Endothelial cell of umbilical vein (primary cell): ENCODE data around the gene MYO1F. TPM values are rescaled to one million over a fixed set of nuclear protein-coding genes. Genes with fewer than 3 reads are reported as not detected.

Experiments
- Bru-seq: library from RNA; stranded (reverse); fragments of 400-500 nt; gene quantifications from one replicate; lab custom pipeline; 2021; lab: Mats Ljungman, UMichigan
- BruChase-seq, 2 experiments: library from RNA; stranded (reverse); fragments of 400-500 nt; gene quantifications; one replicate each; lab custom pipeline; 2021; lab: Mats Ljungman, UMichigan
- BruUV-seq: library from RNA; stranded (reverse); fragments of 400-500 nt; replicated peaks from 2 replicates; lab custom pipeline; 2021; lab: Mats Ljungman, UMichigan
- CTCF ChIA-PET: fragments of 300-600, 350-600 bp; sonication (Branson Sonifier 250); formaldehyde crosslinking; loops from one replicate; lab custom pipeline; 2021; ENCODE audit warnings: antibody characterized with exemption, inconsistent platforms; lab: Charles Lee
- POLR2A ChIA-PET: fragments of 300-600, 350-600 bp; sonication (Branson Sonifier 250); formaldehyde crosslinking; loops from one replicate; lab custom pipeline; 2021; ENCODE audit warnings: antibody characterized with exemption, inconsistent platforms; lab: Charles Lee
- DNase-seq: peaks from one replicate; pipeline ENCODE4 v3.0.0-alpha.2; 2011; ENCODE audit warnings: low read depth, low spot score
- FAIRE-seq: peaks from 2 replicates; lab custom pipeline; 2011; peaks lifted over from hg19 to GRCh38; lab: Jason Lieb, UNC
- H2AFZ ChIP-seq: 2 replicates; pipeline ENCODE4 v1.6.0; 2012; ENCODE audit warnings: low read depth, low read length, control low read depth, inconsistent platforms
- H3K27ac ChIP-seq: 2 replicates; pipeline ENCODE4 v1.5.1; 2011; ENCODE audit warnings: low read depth, mild to moderate bottlenecking, control low read depth, low read length, moderate library complexity; ENCODE audit not compliant: insufficient read depth
- H3K27me3 ChIP-seq, 2 experiments: 2 replicates each; pipeline versions ENCODE4 v1.6.0 to v1.6.1; 2011; ENCODE audit warnings: low read length in 2 of 2, mixed read lengths in 1 of 2; ENCODE audit not compliant: control insufficient read depth in 2 of 2, insufficient read depth in 2 of 2
- H3K36me3 ChIP-seq, 2 experiments: 2 replicates in 1 of 2; 3 replicates in 1 of 2; pipeline ENCODE4 v1.5.1; 2011; ENCODE audit warnings: low read length in 2 of 2, mild to moderate bottlenecking in 1 of 2, moderate library complexity in 1 of 2; ENCODE audit not compliant: control insufficient read depth in 2 of 2, insufficient read depth in 2 of 2; ENCODE audit errors: extremely low read depth in 1 of 2
- H3K4me1 ChIP-seq: 3 replicates; pipeline ENCODE4 v1.5.1; 2011; ENCODE audit warnings: mild to moderate bottlenecking, low read length; ENCODE audit not compliant: control insufficient read depth, insufficient read depth; ENCODE audit errors: extremely low read depth
- H3K4me2 ChIP-seq: 2 replicates; pipeline ENCODE4 v1.6.1; 2011; ENCODE audit warnings: low read length, control low read depth, mixed read lengths; ENCODE audit not compliant: insufficient read depth
- H3K4me3 ChIP-seq, 3 experiments: fragments of 200-600 bp in 1 of 3; sonication (generic), shearing (Covaris generic) in 1 of 3; replicated peaks in 1 of 3; 2 replicates each; pipeline ENCODE4 v1.5.1; 2011 to 2016; ENCODE audit warnings: control low read depth in 3 of 3, low read length in 3 of 3, mild to moderate bottlenecking in 2 of 3, inconsistent platforms in 1 of 3, low read depth in 1 of 3, moderate library complexity in 1 of 3; ENCODE audit not compliant: insufficient read depth in 1 of 3
- H3K79me2 ChIP-seq: 2 replicates; pipeline ENCODE4 v1.6.0; 2012; ENCODE audit warnings: low read length, inconsistent platforms; ENCODE audit not compliant: control insufficient read depth, insufficient read depth
- H3K9ac ChIP-seq: replicated peaks from 2 replicates; pipeline ENCODE3; 2011; ENCODE audit warnings: low read length, control low read depth; ENCODE audit not compliant: insufficient read depth; ENCODE audit errors: extremely low read depth
- H3K9me1 ChIP-seq: replicated peaks from 3 replicates; pipeline ENCODE4 v1.6.0; 2011; ENCODE audit warnings: mild to moderate bottlenecking, low read length; ENCODE audit not compliant: control insufficient read depth, insufficient read depth; ENCODE audit errors: extremely low read depth
- H3K9me3 ChIP-seq: replicated peaks from 2 replicates; pipeline ENCODE4 v1.5.1; 2012; ENCODE audit warnings: low read length, inconsistent platforms; ENCODE audit not compliant: control insufficient read depth, insufficient read depth
- H4K20me1 ChIP-seq: replicated peaks from 2 replicates; pipeline ENCODE3; 2011; ENCODE audit warnings: mild to moderate bottlenecking, low read length; ENCODE audit not compliant: control insufficient read depth, insufficient read depth; ENCODE audit errors: extremely low read depth
- EZH2 ChIP-seq: IDR thresholded peaks from 2 replicates; pipeline ENCODE4 v1.6.1; 2012; ENCODE audit warnings: borderline replicate concordance, low read depth, mild to moderate bottlenecking, moderate library complexity, low read length, inconsistent platforms; ENCODE audit not compliant: severe bottlenecking
- FOS ChIP-seq: IDR thresholded peaks from 2 replicates; pipeline ENCODE4 v1.6.1; 2011; ENCODE audit warnings: mild to moderate bottlenecking, low read length, moderate library complexity, borderline replicate concordance; ENCODE audit not compliant: insufficient read depth
- GATA2 ChIP-seq: IDR thresholded peaks from 2 replicates; pipeline ENCODE4 v1.7.0; 2011; ENCODE audit warnings: low read depth, mild to moderate bottlenecking, moderate library complexity, mixed read lengths, low read length; ENCODE audit not compliant: insufficient read length, insufficient read depth
- JUN ChIP-seq: IDR thresholded peaks from 2 replicates; pipeline ENCODE4 v1.6.1; 2011; ENCODE audit warnings: borderline replicate concordance, low read depth; ENCODE audit not compliant: insufficient read length, insufficient read depth
- MYC ChIP-seq: IDR thresholded peaks from one replicate; pipeline ENCODE4 v1.6.1; 2011; ENCODE audit warnings: mild to moderate bottlenecking, low read depth, low read length
- POLR2A ChIP-seq: IDR thresholded peaks from 2 replicates; pipeline ENCODE4 v1.6.1; 2012; ENCODE audit warnings: low read depth, mild to moderate bottlenecking, control low read depth, low read length
- POLR2AphosphoS5 ChIP-seq: IDR thresholded peaks from 2 replicates; pipeline ENCODE4 v1.6.1; 2012; ENCODE audit warnings: low read depth, mild to moderate bottlenecking, control low read depth, low read length, moderate library complexity; ENCODE audit not compliant: insufficient read depth
- dilution Hi-C: fragments of 300-500 bp; cut with MboI; formaldehyde crosslinking; loops from one replicate; pipeline ENCODE4 v1.15.0; 2019; ENCODE audit warnings: low sequenced_read_pairs; ENCODE audit not compliant: extremely low pct_ligation_motif_present
- intact Hi-C: fragments of 100-400 bp; cut with micrococcal nuclease; formaldehyde crosslinking; loops from one replicate; pipeline ENCODE4 v1.10.0; 2022
- long read RNA-seq: library from polyadenylated mRNA; stranded (forward); transcript quantifications from one replicate; pipeline ENCODE4 v2.0.0, GENCODE V29; 2021
- polyA minus RNA-seq, 3 experiments: library from RNA; depleted of rRNA, polyadenylated mRNA; stranded (reverse); fragments of >200 nt; gene quantifications; 1 replicate in 1 of 3; 2 replicates in 2 of 3; pipeline ENCODE4 v1.2.3, GENCODE V29; 2011
- polyA plus RNA-seq, 4 experiments: library from polyadenylated mRNA; depleted of rRNA in 3 of 4; stranded (reverse) in 3 of 4; unstranded in 1 of 4; fragments of >200 nt; gene quantifications; 2 replicates each; pipeline versions ENCODE4 v1.2.1 to v1.2.3, GENCODE V29; 2011 to 2012; ENCODE audit warnings: missing spikeins in 1 of 4
- total RNA-seq: library from RNA; stranded (reverse); gene quantifications from 2 replicates; pipeline ENCODE4 v1.2.3, GENCODE V29; 2021

MYO1F gene
- total RNA-seq (0.07 and 0.22 TPM in 2 replicates), polyA plus RNA-seq (0.25 and 0.39 TPM in 2 replicates), polyA minus RNA-seq (0.15 and 0.53 TPM in 2 replicates), Bru-seq, nascent RNA (percentile 8 among the genes with signal in this experiment), BruChase-seq, experiment 1, labeled RNA remaining after a 6-hour chase (percentile 7 among the genes with signal in this experiment), BruChase-seq, experiment 2, labeled RNA remaining after a 2-hour chase (percentile 8 among the genes with signal in this experiment)
- 0.13 and 0.24 TPM in 2 replicates for polyA plus RNA-seq (2011; cell fraction: cytosol; rRNA removed)
- 0.06 and 0.25 TPM in 2 replicates for polyA plus RNA-seq (2011; cell fraction: nucleus; rRNA removed)
- 0.44 and 0.80 TPM in 2 replicates for polyA plus RNA-seq (2012)
- polyA minus RNA-seq (2011; cell fraction: cytosol; rRNA and poly(A)+ RNA removed) = not detected
- polyA minus RNA-seq (2011; cell fraction: nucleus; rRNA and poly(A)+ RNA removed) = not detected in 2 replicates
- long read RNA-seq, partial matches to known transcripts = 1 of 5 reads
- long read RNA-seq, other reads (novel, unspliced or antisense) = 4 of 5 reads

DNA sequence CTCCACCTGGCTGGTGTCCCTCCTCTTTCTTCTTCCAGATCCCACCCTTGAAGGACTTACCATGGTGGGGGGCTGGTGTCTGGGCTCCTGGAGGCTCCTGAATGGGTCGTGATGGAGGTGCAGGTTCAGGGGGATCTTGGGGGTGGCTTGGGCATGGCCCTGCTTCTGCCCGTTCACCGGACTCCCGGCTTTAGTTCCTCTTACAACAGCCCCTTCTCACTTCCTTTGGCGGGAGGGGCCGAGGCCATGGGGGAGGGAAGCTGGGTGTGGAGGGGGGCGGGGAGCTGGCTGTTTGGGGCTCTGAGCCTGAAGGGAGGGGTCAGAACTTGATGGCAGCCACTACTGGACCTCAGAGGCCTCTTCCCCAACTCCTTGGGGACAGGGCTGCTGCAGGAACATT lies at the start of gene MYO1F:
MYO1F (minus strand) TSS at position 196 of the 400 bp plus-strand sequence; CDS start at position 63, 133 bp downstream.
- intact Hi-C loops = no loop called here
- POLR2A ChIA-PET = no interaction called here

DNA sequence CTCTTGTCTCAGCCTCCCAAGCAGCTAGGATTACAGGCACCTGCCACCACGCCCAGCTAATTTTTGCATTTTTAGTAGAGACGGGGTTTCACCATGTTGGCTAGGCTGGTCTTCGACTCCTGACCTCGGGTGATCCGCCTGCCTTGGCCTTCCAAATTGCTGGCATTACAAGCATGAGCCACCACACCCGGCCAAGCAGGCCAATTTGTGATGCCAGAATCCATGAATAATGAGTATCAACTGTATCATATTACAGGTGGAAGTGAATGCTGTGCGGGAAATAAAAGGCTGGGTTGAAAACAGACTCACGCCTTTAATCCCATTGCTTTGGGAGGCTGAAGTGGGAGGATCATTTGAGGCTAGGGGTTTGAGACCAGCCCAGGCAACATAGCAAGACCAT lies 49.6 kb upstream of the MYO1F start:
- POLR2A ChIA-PET = no interaction called here
- no TSS peak for BruUV-seq
- no peak for FAIRE-seq

More for the DNA sequence above, at the start of gene MYO1F:
- BruUV-seq = no TSS peak
- Histone ChIP-seq H4K20me1 (no peaks in the 10 kb centered on the region), H3K9me3 (no peaks in the 10 kb centered on the region), H3K4me3 (no peak within 1 kb of the TSS), H3K9me1 (no peaks in the 10 kb centered on the region), H3K4me2 (no peak within 1 kb of the TSS), H2AFZ (no peak within 1 kb of the TSS), H3K27ac (no peak within 1 kb of the TSS), H3K36me3 (no peaks in the 10 kb centered on the region), H3K79me2 (no peaks in the 10 kb centered on the region), H3K9ac (no peak within 1 kb of the TSS), H3K4me1 (no peaks in the 10 kb centered on the region), H3K27me3 (peaks cover 0 to 4% of the 10 kb centered on the region in 2 experiments)
- FAIRE-seq (no peak), DNase-seq (no peak)
- CTCF ChIA-PET = interaction anchor here (1.4 to 5.9 kb wide), 3 partner anchors 8 to 223 kb away, joined by 4 to 73 read pairs (median 5); no protein-coding TSS in a partner anchor
- dilution Hi-C loops = no loop called here
- TF ChIP-seq POLR2A (no peak), JUN (no peak)

More for the DNA sequence above, 49.6 kb upstream of the MYO1F start:
- no peak for DNase-seq
- H3K79me2 ChIP-seq = no peaks in the 10 kb centered on the region
- no peaks in the 10 kb centered on the region for H3K27me3 ChIP-seq
- intact Hi-C loops = no loop called here
- H2AFZ ChIP-seq = no peak overlapping the region
- H3K36me3 ChIP-seq = no peaks in the 10 kb centered on the region
- H3K9ac ChIP-seq = no peak overlapping the region
- dilution Hi-C loops = no loop called here
- CTCF ChIA-PET = no interaction called here
- H3K4me3 ChIP-seq = no peak overlapping the region
- H3K27ac ChIP-seq = no peak overlapping the region
- no peak overlapping the region for H3K4me2 ChIP-seq
- H3K9me1 ChIP-seq = no peaks in the 10 kb centered on the region
- no peaks in the 10 kb centered on the region for H4K20me1 ChIP-seq
- no peak for TF ChIP-seq JUN
- no peak for TF ChIP-seq POLR2AphosphoS5
- no peak for TF ChIP-seq FOS
- TF ChIP-seq EZH2 = no peak
- no peak for TF ChIP-seq MYC
- no peak for TF ChIP-seq GATA2
- TF ChIP-seq POLR2A = no peak
- no peaks in the 10 kb centered on the region for H3K4me1 ChIP-seq
- no peaks in the 10 kb centered on the region for H3K9me3 ChIP-seq
